CD14-positive monocyte (primary cell): Measurements from ENCODE around the gene LTB4R. TPM values are rescaled to one million over a fixed set of nuclear protein-coding genes. Genes with fewer than 3 reads are reported as not detected.

ENCODE experiments used
- DNase-seq, 3 donors: peaks; one replicate each; pipeline ENCODE4 v3.0.0-alpha.2; 2011 to 2022
- H2AFZ ChIP-seq: 2 replicates; pipeline ENCODE4 v1.6.0; 2012; ENCODE audit warnings: mild to moderate bottlenecking, low read depth, low read length, inconsistent platforms; ENCODE audit not compliant: insufficient read depth, poor library complexity, severe bottlenecking
- H3K27ac ChIP-seq, 2 donors: 1 replicate in 1 of 2; 2 replicates in 1 of 2; pipeline ENCODE4 v1.5.1; 2012 to 2013; ENCODE audit warnings: low read length in 2 of 2, control low read depth in 1 of 2, inconsistent platforms in 1 of 2, low read depth in 1 of 2, mild to moderate bottlenecking in 1 of 2
- H3K27me3 ChIP-seq, 2 donors: one replicate each; pipeline versions ENCODE4 v1.6.0 to v1.6.1; 2011 to 2013; ENCODE audit warnings: low read length in 2 of 2; ENCODE audit not compliant: control insufficient read depth in 2 of 2, insufficient read depth in 2 of 2
- H3K36me3 ChIP-seq, 2 donors: replicated peaks in 1 of 2; 1 replicate in 1 of 2; 2 replicates in 1 of 2; pipeline versions ENCODE4 v1.5.1 to v1.6.1; 2012 to 2013; ENCODE audit warnings: low read length in 2 of 2, control low read depth in 1 of 2, inconsistent platforms in 1 of 2, mild to moderate bottlenecking in 1 of 2; ENCODE audit not compliant: insufficient read depth in 2 of 2, control insufficient read depth in 1 of 2
- H3K4me1 ChIP-seq, 2 donors: 1 replicate in 1 of 2; 2 replicates in 1 of 2; pipeline versions ENCODE4 v1.5.1 to v1.6.1; 2012 to 2013; ENCODE audit warnings: low read length in 2 of 2, control low read depth in 1 of 2, inconsistent platforms in 1 of 2, mild to moderate bottlenecking in 1 of 2, moderate library complexity in 1 of 2; ENCODE audit not compliant: insufficient read depth in 2 of 2, control insufficient read depth in 1 of 2
- H3K4me2 ChIP-seq: replicated peaks from 2 replicates; pipeline ENCODE3; 2012; ENCODE audit warnings: low read length, moderate library complexity, mild to moderate bottlenecking; ENCODE audit not compliant: poor library complexity, severe bottlenecking; ENCODE audit errors: extremely low read depth
- H3K4me3 ChIP-seq, 3 experiments: fragments of 200-600 bp in 1 of 3; sonication (generic) in 1 of 3; replicated peaks in 1 of 3; 1 replicate in 2 of 3; 2 replicates in 1 of 3; pipeline ENCODE4 v1.5.1; 2011 to 2013; ENCODE audit warnings: low read length in 3 of 3, mild to moderate bottlenecking in 3 of 3, control low read depth in 2 of 3, low read depth in 2 of 3, inconsistent platforms in 1 of 3, moderate library complexity in 1 of 3
- H3K79me2 ChIP-seq: 2 replicates; pipeline ENCODE4 v1.6.0; 2012; ENCODE audit warnings: mild to moderate bottlenecking, control low read depth, inconsistent platforms, low read length, moderate library complexity; ENCODE audit not compliant: insufficient read depth
- H3K9ac ChIP-seq: 2 replicates; pipeline ENCODE4 v1.6.0; 2017; ENCODE audit warnings: low read length, mild to moderate bottlenecking; ENCODE audit not compliant: insufficient read depth, poor library complexity, severe bottlenecking
- H3K9me3 ChIP-seq, 2 donors: replicated peaks in 1 of 2; 1 replicate in 1 of 2; 2 replicates in 1 of 2; pipeline versions ENCODE4 v1.5.1 to v1.6.1; 2012 to 2013; ENCODE audit warnings: low read length in 2 of 2, control low read depth in 1 of 2; ENCODE audit not compliant: control insufficient read depth in 1 of 2, insufficient read depth in 1 of 2
- H4K20me1 ChIP-seq: 2 replicates; pipeline ENCODE4 v1.6.0; 2012; ENCODE audit warnings: mild to moderate bottlenecking, low read length, control low read depth, moderate library complexity; ENCODE audit not compliant: insufficient read depth
- H3K27ac Mint-ChIP-seq, 7 donors: one replicate each; pipeline ENCODE4 v1.8.0; 2020; ENCODE audit warnings: mild to moderate bottlenecking in 7 of 7, mixed read lengths in 7 of 7, moderate library complexity in 6 of 7, inconsistent platforms in 2 of 7
- H3K27me3 Mint-ChIP-seq, 3 donors: one replicate each; pipeline ENCODE4 v1.8.0; 2021 to 2022; ENCODE audit warnings: low read depth in 3 of 3, mild to moderate bottlenecking in 3 of 3, mixed read lengths in 3 of 3, moderate library complexity in 3 of 3, inconsistent platforms in 1 of 3
- H3K36me3 Mint-ChIP-seq, 2 donors: one replicate each; pipeline ENCODE4 v1.8.0; 2020; ENCODE audit warnings: mixed read lengths in 2 of 2, inconsistent platforms in 1 of 2, mild to moderate bottlenecking in 1 of 2
- H3K4me1 Mint-ChIP-seq: one replicate; pipeline ENCODE4 v1.8.0; 2020; ENCODE audit warnings: mild to moderate bottlenecking, mixed read lengths
- H3K4me3 Mint-ChIP-seq, 2 donors: one replicate each; pipeline ENCODE4 v1.8.0; 2020; ENCODE audit warnings: mild to moderate bottlenecking in 2 of 2, mixed read lengths in 2 of 2, moderate library complexity in 1 of 2
- H3K9me3 Mint-ChIP-seq, 7 donors: one replicate each; pipeline ENCODE4 v1.8.0; 2020 to 2022; ENCODE audit warnings: mixed read lengths in 7 of 7, mild to moderate bottlenecking in 6 of 7, moderate library complexity in 6 of 7, inconsistent platforms in 2 of 7
- CTCF ChIP-seq: fragments of 200-600 bp; IDR thresholded peaks from one replicate; pipeline ENCODE4 v1.8.0; 2022; ENCODE audit warnings: antibody characterized with exemption, mild to moderate bottlenecking
- whole genome bisulfite sequencing: methylation state at CpG from one replicate; pipeline ENCODE4 v1.1.5; 2013; ENCODE audit warnings: missing lambda C conversion rate; ENCODE audit not compliant: insufficient coverage; 5-methylcytosine and 5-hydroxymethylcytosine counted together
- intact Hi-C, 2 donors: fragments of 100-400 bp; cut with micrococcal nuclease; formaldehyde crosslinking; loops; one replicate each; pipeline versions ENCODE4 v1.15.0 to v1.15.1; 2023
- polyA plus RNA-seq, 3 donors: library from polyadenylated mRNA; depleted of rRNA in 1 of 3; unstranded in 2 of 3; stranded (reverse) in 1 of 3; fragments of 300-500 nt in 2 of 3; fragments of >200 nt in 1 of 3; fragmentation: Illumina TruSeq in 2 of 3; gene quantifications; 1 replicate in 2 of 3; 2 replicates in 1 of 3; pipeline ENCODE4 v1.2.3, GENCODE V29; 2012 to 2021

Gene LTB4R
- polyA plus RNA-seq, 3 donors: 51.5 to 98.5 (median 87.3) TPM

DNA sequence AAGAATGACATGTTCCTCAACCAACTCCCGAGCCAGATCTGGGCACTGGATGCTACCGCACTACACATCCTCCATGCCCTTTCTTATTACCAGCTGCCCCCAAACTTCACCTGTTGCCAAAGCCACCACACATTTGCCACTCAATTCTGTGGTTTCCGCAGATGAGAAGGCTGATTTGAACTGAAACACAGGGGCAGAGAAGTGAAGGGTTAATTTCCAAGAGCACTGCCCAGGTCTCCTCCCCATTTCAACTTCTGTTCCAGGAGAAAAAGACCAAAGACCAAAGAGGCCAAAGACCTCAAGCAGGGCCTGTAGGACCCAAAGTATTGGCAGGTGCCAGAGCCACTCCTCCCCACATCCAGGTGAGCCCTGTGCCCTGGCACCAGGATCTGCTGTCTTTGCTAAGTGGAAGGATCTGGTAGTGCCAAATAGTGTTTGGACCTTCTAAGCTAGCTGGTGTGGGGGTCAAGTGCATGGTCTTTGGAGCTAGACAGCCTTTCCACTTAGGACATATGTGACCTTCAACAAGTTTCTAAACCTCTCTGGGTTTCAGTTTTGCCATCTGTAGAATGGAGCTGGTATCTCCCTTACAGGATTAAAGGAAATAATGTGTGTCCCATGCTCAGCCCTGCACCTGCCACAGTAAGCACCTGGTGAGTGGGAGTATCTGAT is 19.7 kb upstream of the LTB4R start:
- H3K4me1 ChIP-seq: peaks cover 1 to 3% of the 10 kb centered on the region in 2 donors
- H3K9me3 Mint-ChIP-seq: no peaks in the 10 kb centered on the region
- intact Hi-C loops: loop anchor here in 1 of 2 donors (10.0 kb wide), 1 partner anchor 177 kb away; the partner anchor contains the start of genes DCAF11 and NRL
- H3K79me2 ChIP-seq: no peaks in the 10 kb centered on the region
- peaks cover 50 to 70% of the 10 kb centered on the region in 2 donors for H3K36me3 ChIP-seq
- no CpG with 5 or more reads among the region's 3 CpGs for WGBS
- DNase-seq: no peak
- no peaks in the 10 kb centered on the region for H3K27me3 ChIP-seq
- peaks cover 11% of the 10 kb centered on the region for H3K4me1 Mint-ChIP-seq
- peak overlapping the region in 1 of 7 donors; percentile 43 for H3K27ac Mint-ChIP-seq
- no peaks in the 10 kb centered on the region for H4K20me1 ChIP-seq
- peaks cover 0 to 1% (median 0%) of the 10 kb centered on the region in 3 donors for H3K27me3 Mint-ChIP-seq
- no peak overlapping the region for H3K4me3 Mint-ChIP-seq
- no peak overlapping the region for H3K27ac ChIP-seq
- no peak overlapping the region for H3K9ac ChIP-seq
- H3K36me3 Mint-ChIP-seq: peaks cover 61 to 68% of the 10 kb centered on the region in 2 donors
- H3K4me3 ChIP-seq: no peak overlapping the region
- H3K4me2 ChIP-seq: no peak overlapping the region
- no peak overlapping the region for H2AFZ ChIP-seq
- no peaks in the 10 kb centered on the region for H3K9me3 ChIP-seq
- TF ChIP-seq CTCF: no peak

DNA sequence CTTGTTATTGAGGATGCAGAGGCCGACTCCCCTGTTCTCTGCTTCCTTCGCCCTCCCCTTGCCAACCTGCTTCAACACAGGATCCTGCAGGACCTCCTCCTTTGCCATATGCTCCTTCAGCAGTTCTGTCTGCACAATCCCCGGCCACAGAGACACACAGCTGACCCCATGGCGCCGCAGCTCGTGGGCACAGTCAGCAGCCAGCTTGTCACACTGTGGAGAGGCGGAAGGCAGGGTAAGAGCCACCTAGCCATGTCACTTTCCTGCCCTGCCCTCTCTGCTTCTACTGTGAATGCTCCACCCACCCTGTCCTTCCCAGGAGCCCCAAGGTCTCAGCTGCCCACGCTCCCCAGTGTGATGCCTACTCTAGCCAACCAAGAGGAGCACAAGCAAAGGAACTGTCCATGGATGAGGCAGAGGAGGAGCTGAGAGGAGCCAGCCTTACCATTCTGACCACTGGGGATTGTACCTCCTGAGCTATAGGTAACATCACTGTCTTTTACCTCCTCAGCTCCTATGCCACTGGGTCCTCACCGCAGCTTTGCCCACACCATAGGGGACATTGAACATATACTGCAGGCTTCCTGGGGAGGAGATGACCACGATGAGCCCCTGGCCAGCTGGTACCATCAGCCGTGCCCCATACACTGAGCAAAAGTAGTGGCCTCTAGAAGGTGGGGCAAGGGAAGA is 19.0 kb upstream of the LTB4R start:
- peak overlapping the region in 2 of 7 donors; percentile 52 to 62 for H3K27ac Mint-ChIP-seq
- peaks cover 63 to 69% of the 10 kb centered on the region in 2 donors for H3K36me3 Mint-ChIP-seq
- Histone ChIP-seq H4K20me1 (no peaks in the 10 kb centered on the region), H3K27ac (no peak overlapping the region), H3K9ac (no peak overlapping the region), H3K4me3 (no peak overlapping the region), H3K36me3 (peaks cover 50 to 70% of the 10 kb centered on the region in 2 donors), H3K79me2 (no peaks in the 10 kb centered on the region), H3K27me3 (no peaks in the 10 kb centered on the region), H3K4me1 (peaks cover 8 to 10% of the 10 kb centered on the region in 2 donors), H3K9me3 (no peaks in the 10 kb centered on the region), H3K4me2 (no peak overlapping the region), H2AFZ (no peak overlapping the region)
- no peak for TF ChIP-seq CTCF
- H3K4me1 Mint-ChIP-seq: peaks cover 18% of the 10 kb centered on the region
- H3K4me3 Mint-ChIP-seq: no peak overlapping the region
- WGBS: 97% methylated on average over 9 of the region's 11 CpGs
- DNase-seq: no peak
- H3K27me3 Mint-ChIP-seq: peaks cover 0 to 1% (median 0%) of the 10 kb centered on the region in 3 donors
- intact Hi-C loops: loop anchor here in 1 of 2 donors (10.0 kb wide), 1 partner anchor 177 kb away; the partner anchor contains the start of genes DCAF11 and NRL
- H3K9me3 Mint-ChIP-seq: no peaks in the 10 kb centered on the region
